GM19023 (cell line): Measurements from ENCODE around the gene AMMECR1.
"Not testable (repeated sequence)": the region's sequence is repeated elsewhere in the genome, so short reads cannot be mapped to it uniquely, and the experiment has no call there.

ENCODE experiments used
- ATAC-seq: cut with Tn5 transposase; IDR thresholded peaks from one replicate; pipeline ENCODE4 v1.9.1; 2021; ENCODE audit warnings: mild to moderate bottlenecking, moderate library complexity; ENCODE audit not compliant: unreplicated experiment

Gene AMMECR1

DNA sequence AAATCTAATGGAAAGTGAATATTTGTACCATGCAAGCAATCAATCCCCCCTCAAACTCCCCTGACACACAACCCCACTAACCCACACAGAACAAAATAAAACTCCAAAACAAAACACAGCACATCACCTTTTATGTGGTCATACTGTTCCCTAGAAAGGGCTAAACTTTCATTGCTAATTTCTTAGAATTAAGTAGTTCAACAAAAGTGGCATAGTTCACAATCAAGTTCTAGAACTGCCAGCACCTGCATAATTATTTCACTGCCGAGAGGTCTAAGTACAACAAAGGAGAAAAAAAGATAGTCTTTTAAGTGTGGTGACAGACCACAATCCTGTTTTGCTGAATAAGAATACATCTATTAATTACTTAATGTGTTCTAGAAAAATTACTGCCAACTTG lies 58.8 kb downstream of the AMMECR1 start:
- no peak for ATAC-seq

DNA sequence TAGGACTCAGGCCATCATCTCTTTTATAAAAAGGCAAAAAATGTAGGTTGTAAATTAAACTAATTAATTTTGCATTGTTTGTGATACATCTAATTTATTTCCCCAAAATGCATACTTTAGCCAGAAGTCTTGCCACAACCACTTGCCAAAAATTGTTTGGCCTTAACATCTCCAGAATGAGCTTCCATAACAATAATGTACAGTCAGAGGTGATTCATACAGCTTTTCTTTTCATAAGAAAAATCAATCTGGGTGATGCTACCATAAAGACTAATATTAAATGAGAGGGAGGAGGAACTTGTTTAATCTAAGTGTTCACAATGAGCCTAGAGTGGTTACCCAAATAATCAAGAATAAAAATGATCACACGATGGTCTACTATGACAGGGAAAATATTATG lies 59.3 kb downstream of the AMMECR1 start:
- no peak for ATAC-seq

DNA sequence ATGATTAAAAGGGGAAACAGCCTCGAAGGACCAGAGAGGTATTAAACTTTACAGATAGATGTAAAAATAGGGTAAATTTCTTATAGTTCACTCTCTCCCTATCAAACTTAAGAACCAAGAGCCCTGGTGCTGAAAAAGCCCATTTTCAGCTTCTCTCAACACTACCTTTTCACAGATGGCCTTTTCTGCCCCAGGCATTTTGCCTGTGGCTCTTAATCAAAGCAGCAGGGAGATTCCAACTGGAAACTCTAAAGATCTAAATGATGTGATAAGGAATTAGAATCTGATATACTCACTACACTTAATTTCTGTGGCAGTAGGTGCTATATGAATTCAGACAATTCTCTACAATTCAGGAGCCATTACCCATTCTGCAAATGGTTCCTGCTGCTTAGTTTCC lies 60.0 kb downstream of the AMMECR1 start:
- ATAC-seq, result no peak

DNA sequence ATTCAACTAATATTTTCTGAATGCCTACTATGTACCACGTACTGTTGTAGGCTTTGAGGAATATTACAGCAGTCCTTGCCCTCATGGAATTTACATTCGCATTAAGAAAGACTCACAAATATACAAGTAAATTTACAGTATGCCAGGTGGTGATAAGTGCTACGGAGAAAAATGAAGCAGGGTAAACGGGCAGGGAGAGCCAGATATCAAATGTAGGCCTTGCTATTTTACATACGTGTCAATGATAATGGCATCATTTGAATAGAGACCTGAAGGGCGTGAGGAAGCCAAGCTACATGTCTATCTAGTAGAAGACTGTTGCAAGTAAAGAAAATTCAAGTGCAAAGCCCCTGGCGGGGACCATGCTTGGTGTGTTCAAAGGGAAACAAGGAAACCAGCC lies 65.2 kb downstream of the AMMECR1 start:
- no peak for ATAC-seq

DNA sequence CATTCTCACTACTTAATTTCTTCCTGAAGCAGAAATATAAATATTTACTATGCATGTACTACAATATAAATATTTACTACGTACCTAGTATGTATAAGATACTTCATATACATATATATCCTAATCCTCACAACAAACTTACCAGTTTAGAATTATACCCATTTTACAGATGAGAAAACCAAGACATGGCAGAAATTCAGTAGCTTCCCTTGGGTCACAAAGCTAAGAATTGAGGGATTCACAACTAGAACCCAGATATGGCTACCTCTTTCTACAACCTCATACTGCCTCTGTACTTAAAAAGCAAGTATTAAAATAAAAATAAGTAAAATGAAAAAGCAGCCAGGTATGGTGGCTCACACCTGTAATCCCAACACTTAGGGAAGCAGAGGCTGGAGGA lies 65.9 kb downstream of the AMMECR1 start:
- ATAC-seq, result no peak

DNA sequence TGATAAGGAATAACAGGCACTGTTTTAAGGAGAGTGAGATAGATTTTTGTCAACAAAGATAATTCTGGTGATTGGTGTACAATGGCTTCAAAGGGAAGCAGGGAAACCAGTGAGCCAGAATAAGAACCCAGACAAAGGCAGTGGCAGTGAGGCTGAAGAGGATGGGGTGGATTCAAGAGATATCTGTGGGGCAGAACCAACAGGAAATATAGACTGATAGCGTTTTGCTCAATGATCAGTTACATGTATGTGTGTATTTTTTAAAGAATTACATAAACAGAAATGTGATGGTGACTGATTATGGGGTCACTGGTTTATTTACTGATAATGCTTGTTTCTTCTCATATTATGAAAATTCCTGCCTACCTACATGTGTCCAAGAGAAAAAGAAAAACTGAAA lies 66.4 kb downstream of the AMMECR1 start:
- no peak for ATAC-seq

DNA sequence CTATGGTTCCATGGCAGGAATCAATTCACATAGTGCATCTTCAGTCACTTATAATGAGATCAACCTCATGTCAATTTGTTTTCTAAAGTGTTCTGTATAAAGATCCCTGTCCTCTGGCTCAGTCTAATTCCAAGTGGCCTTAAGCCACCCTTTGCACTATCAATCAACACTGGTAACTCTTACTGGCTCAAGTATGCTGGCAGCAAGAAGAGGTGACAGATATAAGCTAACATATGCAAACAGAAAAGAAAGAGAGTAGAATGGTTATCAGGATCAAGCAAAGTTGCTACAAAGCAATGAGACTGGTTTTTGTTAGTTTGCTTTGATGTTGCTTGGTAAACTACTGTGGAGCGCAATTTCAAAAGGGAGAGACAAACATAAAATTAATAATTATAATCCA lies 67.0 kb downstream of the AMMECR1 start:
- no peak for ATAC-seq

DNA sequence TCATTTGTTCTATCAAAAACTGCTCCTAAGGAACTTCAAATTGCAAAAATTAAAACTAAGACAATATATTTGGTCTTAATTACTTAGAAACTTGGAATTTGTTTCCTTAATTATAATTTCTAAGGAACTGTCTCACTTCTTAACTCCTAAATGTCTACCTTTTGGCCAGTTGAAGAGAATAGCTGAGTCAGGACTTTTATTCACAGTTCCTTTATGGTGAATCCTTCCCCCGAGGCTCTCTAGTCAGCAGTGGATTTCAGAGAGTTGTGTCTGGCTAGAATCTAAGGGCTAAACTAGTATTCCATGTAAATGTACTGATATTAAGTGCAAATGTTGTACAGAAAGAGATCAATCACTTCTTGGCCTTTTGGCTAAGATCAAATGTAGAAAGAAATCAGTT lies 69.3 kb downstream of the AMMECR1 start:
- ATAC-seq, result no peak

DNA sequence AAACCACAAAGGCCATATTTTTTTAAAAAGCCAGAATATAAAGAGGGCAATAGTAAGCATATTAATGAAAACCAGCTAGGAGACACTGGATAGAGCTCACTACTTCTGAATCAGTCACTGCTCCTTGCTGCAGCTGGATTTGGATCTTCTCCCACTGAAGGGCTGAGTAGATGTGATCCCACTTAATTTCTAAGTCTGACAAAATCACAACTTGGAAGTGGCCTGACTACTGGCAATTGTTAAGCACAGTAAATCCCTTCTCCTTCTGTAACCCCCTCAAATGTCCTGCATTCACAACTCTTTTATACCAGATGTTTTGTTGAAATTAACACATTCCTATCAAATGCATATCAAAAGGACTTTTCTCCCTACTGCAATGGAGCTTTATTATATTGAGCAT lies 72.9 kb downstream of the AMMECR1 start:
- ATAC-seq, result no peak

DNA sequence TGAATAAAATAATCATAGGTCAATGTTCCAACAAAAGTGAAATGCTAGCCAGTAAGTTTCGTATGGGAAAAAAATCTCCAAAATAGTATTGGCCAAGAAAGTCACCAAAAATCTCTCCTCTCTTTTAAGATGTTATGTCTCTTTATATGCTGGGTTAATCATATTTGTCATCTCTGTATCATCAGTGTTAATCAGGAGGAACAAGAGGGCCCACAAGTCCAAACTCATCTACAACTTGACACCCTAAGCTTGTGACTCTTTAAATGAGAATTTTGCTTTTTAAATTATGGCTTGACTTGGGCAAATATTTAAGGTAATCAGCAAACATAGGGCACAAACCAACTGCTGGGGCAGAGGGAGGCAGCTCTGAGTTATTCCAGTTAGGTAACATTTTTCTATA lies 75.5 kb downstream of the AMMECR1 start:
- ATAC-seq, result no peak

DNA sequence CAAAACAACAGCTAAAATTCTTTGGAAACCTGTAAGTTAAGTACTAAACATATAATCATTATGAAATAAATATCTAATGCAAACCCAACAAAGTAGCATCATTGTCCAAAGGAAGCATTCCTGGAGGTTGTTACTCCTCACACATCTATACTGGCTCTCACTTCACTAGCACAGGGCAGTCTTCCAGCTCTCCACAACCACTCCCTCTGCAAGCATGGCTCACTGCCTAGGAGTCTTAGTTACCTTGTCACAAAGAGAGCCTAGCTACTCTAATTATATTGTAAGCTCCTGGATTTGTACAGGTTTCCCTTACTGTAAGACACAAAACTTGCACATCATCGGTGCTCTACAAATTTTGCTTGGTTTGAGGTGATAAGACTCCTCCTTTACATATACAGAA lies 76.1 kb downstream of the AMMECR1 start:
- no peak for ATAC-seq

DNA sequence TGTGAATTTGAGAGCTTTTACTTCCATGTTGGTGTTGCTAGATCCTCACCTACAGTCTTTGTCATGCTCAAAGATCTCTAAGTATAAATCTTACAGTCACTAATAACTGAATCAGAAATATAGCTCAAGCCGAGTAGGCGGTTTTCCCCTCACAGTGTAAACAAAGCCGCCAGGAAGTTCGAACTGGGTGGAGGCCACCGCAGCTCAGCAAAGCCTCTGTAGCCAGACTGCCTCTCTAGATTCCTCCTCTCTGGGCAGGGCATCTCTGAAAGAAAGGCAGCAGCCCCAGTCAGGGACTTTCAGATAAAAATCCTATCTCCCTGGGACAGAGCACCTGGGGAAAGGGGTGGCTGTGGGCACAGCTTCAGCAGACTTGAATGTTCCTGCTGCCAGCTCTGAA lies 79.6 kb downstream of the AMMECR1 start:
- not testable (repeated sequence) for ATAC-seq

DNA sequence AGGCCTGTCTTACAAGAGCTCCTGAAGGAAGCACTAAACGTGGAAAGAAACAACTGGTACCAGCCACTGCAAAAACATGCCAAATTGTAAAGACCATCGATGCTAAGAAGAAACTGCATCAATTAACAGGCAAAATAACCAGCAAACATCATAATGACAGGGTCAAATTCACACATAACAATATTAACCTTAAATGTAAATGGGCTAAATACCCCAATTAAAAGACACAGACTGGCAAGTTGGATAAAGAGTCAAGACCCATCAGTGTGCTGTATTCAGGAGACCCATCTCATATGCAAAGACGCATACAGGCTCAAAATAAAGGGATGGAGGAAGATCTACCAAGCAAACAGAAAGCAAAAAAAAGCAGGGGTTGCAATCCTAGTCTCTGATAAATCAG lies 86.4 kb downstream of the AMMECR1 start:
- not testable (repeated sequence) for ATAC-seq

DNA sequence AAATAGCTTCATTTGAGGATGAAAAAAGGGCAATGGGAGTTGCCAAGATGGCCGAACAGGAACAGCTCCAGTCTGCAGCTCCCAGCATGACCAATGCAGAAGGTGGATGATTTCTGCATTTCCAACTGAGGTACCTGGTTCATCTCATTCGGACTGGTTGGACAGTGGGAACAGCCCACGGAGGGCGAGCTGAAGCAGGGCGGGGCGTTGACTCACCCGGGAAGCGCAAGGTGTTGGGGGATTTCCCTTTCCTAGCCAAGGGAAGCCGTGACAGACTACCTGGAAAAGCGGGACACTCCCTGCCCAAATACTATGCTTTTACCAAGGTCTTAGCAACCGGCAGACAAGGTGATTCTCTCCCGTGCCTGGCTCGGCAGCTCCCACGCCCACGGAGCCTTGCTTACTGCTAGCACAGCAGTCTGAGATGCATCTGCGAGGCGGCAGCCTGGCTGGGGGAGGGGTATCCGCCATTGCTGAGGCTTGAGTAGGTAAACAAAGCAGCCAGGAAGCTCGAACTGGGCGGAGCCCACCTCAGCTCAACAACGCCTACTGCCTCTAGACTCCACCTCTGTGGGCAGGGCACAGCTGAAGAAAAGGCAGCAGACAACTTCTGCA lies 88.3 kb downstream of the AMMECR1 start:
- ATAC-seq, result not testable (repeated sequence)

DNA sequence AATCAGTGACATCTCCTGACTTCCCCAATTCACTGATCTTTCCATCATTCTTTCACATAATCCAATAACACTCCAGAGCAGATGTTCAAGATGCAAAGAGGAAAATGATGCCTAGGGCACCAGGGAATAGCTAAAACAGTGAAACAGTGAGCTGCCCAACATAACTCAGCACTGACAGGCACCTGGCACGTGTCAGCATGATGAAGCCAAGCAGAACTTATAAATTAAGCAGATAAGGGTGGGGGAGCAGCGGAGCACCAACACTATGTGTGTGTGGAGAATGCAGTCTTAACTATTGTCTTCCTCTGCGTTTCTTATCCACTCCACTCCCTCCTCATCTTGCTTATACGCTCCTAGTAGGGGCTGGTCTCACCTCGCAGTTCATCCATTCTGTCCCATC lies 89.4 kb downstream of the AMMECR1 start:
- ATAC-seq, result no peak

DNA sequence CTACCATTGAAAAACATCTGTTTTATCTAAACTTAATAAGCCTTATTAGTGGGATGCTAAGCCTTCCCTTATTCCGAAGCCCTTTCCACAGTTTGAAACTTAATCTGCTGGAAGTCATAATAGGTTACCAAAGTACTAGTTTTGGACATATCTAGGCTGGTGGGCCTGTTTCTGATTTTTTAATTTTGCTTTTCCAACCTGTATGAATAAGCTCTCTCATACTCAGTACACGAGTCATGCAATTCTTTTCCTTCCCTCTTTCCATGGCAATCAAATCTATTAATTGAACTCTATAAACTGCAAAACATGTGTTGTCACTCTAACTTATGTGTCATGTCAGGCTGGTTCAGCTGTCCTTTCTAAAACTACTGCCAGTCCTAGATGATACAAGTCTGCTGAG lies 91.0 kb downstream of the AMMECR1 start:
- no peak for ATAC-seq

DNA sequence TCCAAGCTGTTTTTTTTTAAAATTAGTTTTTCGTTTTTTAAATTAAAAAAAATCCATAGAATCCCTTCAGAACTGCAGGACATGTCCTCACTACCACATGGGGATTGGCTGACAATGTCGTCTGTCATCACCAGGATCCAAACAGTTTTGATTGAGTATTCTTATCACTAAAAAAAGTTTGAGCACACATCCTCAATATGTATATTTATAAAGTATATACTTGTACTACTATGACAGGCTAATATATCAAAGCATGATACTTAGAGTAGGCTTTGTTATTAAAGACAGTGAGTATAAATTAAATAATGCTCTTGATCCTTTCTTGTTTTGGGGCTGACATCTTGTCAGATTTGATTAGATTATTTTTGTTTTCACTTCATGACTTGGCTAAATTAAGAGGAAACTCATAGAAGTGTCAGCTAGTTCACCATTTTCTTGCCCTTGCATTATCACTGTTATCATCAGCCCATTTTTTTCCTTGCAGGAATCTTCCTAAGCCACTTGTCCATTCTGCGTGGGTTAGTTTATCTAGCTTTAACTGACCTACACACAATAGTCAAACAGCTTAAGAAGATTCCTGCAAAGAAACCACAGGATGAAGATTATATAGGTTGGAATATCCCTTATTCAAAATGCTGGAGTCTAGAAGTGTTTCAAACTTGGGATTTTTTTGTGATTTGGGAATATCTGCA lies 92.8 kb downstream of the AMMECR1 start:
- no peak for ATAC-seq

DNA sequence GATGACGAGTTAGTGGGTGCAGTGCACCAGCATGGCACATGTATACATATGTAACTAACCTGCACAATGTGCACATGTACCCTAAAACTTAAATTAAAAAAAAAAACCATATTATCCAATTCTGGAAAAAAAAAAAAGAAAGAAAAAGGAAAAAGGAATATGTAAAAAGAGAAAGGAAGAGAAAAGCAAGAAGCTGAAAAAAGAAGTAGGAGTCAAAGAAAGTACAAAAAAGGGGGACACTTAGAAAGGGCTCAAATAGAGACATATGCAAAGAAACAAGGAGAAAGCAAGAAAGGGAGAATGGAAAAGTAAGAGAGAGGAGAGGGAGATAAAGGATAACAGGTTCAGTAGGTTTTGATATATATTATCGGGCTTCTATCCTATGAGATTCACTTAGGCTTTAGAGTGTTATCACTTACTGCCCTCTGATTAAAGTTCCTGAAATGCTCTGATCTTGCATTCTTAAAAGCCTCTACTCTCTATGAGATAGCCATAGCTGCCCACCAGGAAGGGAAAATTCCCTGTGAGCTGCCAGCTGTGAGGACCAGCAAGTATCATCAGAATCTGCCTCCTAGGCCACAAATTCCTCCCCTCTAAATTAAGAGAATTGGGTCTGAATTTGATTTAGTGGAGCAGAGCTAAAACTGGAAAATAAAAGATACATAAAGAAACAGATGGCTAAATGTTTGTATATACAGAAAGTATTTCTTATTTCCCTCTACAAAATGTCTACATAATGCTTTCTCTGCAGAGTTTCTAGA lies 95.2 kb downstream of the AMMECR1 start:
- no peak for ATAC-seq

DNA sequence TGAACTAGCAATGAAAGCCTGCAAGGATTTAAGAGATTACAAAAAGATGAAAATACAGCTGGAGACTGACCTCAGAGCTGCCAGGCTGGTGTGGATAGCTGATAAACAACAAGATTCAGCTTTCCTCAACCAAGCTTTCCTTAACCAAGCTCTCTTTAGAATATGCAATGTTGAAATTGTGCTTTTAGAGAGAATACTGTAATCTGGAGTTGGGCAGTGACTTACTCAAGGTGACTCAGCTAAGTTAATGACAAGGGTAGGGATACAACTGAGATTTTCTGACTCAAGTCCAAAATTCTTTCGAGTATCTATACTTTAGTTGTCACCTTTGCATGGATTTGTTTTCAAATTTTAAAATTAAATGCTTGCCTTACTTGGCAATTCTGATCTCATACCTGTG lies 98.0 kb downstream of the AMMECR1 start:
- no peak for ATAC-seq

DNA sequence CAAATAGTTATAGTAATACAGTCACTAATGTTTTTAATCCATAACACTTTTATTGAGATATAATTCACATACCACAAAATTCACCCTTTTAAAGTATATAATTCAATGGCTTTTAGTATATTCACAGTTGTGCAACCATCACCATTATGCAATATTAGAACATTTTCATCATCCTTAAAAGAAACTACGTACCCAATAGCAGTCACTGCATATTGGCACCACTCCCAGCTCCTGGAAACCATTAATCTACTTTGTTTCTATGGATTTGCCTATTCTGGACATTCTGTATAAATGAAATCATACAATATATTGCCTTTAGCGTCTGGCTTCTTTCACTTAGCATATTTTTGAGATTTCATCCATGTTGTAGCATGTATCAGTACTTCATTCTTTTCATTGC lies 99.3 kb downstream of the AMMECR1 start:
- no peak for ATAC-seq

DNA sequence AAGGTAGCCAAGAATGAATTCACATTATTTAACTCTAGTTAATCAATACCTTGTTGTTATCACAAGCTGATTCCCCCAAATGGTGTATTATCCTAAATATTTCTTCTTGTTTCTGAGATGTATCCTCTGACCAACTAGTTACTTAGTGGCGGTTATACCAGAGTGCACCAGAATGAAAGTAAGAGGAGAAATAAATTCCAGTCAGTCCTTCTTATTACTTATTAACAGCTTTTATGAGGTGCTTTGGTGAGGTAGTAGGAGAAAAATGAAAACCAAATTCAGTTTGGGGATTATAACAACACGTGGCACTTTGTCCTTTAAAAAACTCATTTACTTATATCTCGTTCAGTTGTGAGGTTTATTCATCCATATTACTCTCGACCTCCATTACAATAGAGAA lies 101.9 kb downstream of the AMMECR1 start:
- no peak for ATAC-seq

DNA sequence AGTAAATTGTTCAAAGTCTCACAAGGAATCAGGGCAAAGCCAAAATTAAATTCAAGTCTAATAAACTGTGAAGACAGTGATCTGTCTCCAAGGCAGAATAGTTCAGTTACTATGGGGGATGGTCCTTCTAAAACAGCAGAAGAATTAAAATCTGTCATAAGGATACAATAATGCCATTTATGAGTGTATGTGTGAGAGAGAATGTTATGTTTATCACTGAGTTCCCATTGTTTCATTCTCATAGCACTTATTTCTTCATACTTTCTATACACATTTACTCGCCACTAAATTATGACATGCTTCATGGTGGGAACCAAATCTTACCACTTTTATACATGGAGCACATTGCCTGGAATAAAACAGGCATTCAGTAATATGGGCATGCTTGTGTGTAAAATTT lies 102.5 kb downstream of the AMMECR1 start:
- no peak for ATAC-seq
